Parathyroid adenoma (tissue), 2 donors: Measurements from ENCODE around the gene S100B.

Source experiments
- H2AFZ ChIP-seq: fragments of 300-600 bp; sonication (generic); one replicate; pipeline ENCODE4 v1.7.0; 2017; ENCODE audit warnings: antibody characterized with exemption, mild to moderate bottlenecking
- H3K27ac ChIP-seq: fragments of 300-600 bp; sonication (generic); one replicate; pipeline ENCODE4 v1.7.0; 2017
- H3K27me3 ChIP-seq: fragments of 300-600 bp; sonication (generic); one replicate; pipeline ENCODE4 v1.7.0; 2017; ENCODE audit warnings: low read length; ENCODE audit not compliant: control insufficient read depth, insufficient read depth
- H3K36me3 ChIP-seq: fragments of 300-600 bp; sonication (generic); one replicate; pipeline ENCODE4 v1.7.0; 2017; ENCODE audit warnings: low read length; ENCODE audit not compliant: control insufficient read depth, insufficient read depth
- H3K4me1 ChIP-seq: fragments of 300-600 bp; sonication (generic); one replicate; pipeline ENCODE4 v1.7.0; 2017; ENCODE audit warnings: control low read depth
- H3K4me2 ChIP-seq: fragments of 300-600 bp; sonication (generic); one replicate; pipeline ENCODE4 v1.7.0; 2017; ENCODE audit warnings: low read length
- H3K4me3 ChIP-seq: fragments of 300-600 bp; sonication (generic); one replicate; pipeline ENCODE4 v1.7.0; 2017; ENCODE audit warnings: low read depth, low read length
- H3K79me2 ChIP-seq: fragments of 300-600 bp; sonication (generic); one replicate; pipeline ENCODE4 v1.7.0; 2017; ENCODE audit warnings: control low read depth
- H3K9ac ChIP-seq: fragments of 300-600 bp; sonication (generic); one replicate; pipeline ENCODE4 v1.7.0; 2017; ENCODE audit warnings: mild to moderate bottlenecking
- H3K9me3 ChIP-seq: fragments of 300-600 bp; sonication (generic); one replicate; pipeline ENCODE4 v1.7.0; 2017; ENCODE audit warnings: low read length; ENCODE audit not compliant: control insufficient read depth
- CTCF ChIP-seq: fragments of 300-600 bp; sonication (generic); IDR thresholded peaks from one replicate; pipeline ENCODE4 v1.7.0; 2017; ENCODE audit warnings: antibody characterized with exemption, mild to moderate bottlenecking
- donor health status: primary hyperparathyroidism.

The S100B gene

GRCh38 chr21:46641656-46642055 lies 36.8 kb upstream of the S100B start:
- no peaks in the 10 kb centered on the region for H3K9me3 ChIP-seq
- no peaks in the 10 kb centered on the region for H3K79me2 ChIP-seq
- H3K4me1 ChIP-seq: peaks cover 1% of the 10 kb centered on the region
- H3K4me2 ChIP-seq: no peak overlapping the region
- no peaks in the 10 kb centered on the region for H3K27me3 ChIP-seq
- no peaks in the 10 kb centered on the region for H3K36me3 ChIP-seq
- no peak overlapping the region for H3K9ac ChIP-seq
- no peak for TF ChIP-seq CTCF
- no peak overlapping the region for H2AFZ ChIP-seq
- no peak overlapping the region for H3K4me3 ChIP-seq
- H3K27ac ChIP-seq: no peak overlapping the region

GRCh38 chr21:46639489-46640386 lies 34.9 kb upstream of the S100B start:
- Histone ChIP-seq H2AFZ (no peak overlapping the region), H3K9ac (no peak overlapping the region), H3K4me2 (no peak overlapping the region), H3K9me3 (no peaks in the 10 kb centered on the region), H3K79me2 (peaks cover 4% of the 10 kb centered on the region), H3K4me1 (peaks cover 6% of the 10 kb centered on the region), H3K4me3 (no peak overlapping the region), H3K36me3 (no peaks in the 10 kb centered on the region), H3K27me3 (no peaks in the 10 kb centered on the region), H3K27ac (no peak overlapping the region)
- TF ChIP-seq CTCF: peak; percentile 8

GRCh38 chr21:46637952-46638746 lies 33.3 kb upstream of the S100B start:
- no peak for TF ChIP-seq CTCF
- H3K9ac ChIP-seq: no peak overlapping the region
- H3K4me1 ChIP-seq: peaks cover 6% of the 10 kb centered on the region

GRCh38 chr21:46636550-46637285 lies 31.8 kb upstream of the S100B start:
- no peaks in the 10 kb centered on the region for H3K36me3 ChIP-seq
- peaks cover 6% of the 10 kb centered on the region for H3K4me1 ChIP-seq
- H3K27ac ChIP-seq: no peak overlapping the region
- no peak overlapping the region for H3K4me3 ChIP-seq
- H3K4me2 ChIP-seq: peak overlapping the region; percentile 78
- H3K27me3 ChIP-seq: no peaks in the 10 kb centered on the region
- H3K9me3 ChIP-seq: no peaks in the 10 kb centered on the region
- H3K9ac ChIP-seq: no peak overlapping the region
- TF ChIP-seq CTCF: no peak
- H2AFZ ChIP-seq: no peak overlapping the region
- H3K79me2 ChIP-seq: peaks cover 4% of the 10 kb centered on the region

More at GRCh38 chr21:46637952-46638746, 33.3 kb upstream of the S100B start:
- H3K4me3 ChIP-seq: no peak overlapping the region
- H3K4me2 ChIP-seq: no peak overlapping the region
- no peaks in the 10 kb centered on the region for H3K27me3 ChIP-seq
- H3K36me3 ChIP-seq: no peaks in the 10 kb centered on the region
- H3K27ac ChIP-seq: no peak overlapping the region
- H3K79me2 ChIP-seq: peaks cover 4% of the 10 kb centered on the region
- no peaks in the 10 kb centered on the region for H3K9me3 ChIP-seq
- no peak overlapping the region for H2AFZ ChIP-seq
